HepG2 (cell line): ENCODE measurements around the gene LRP1-AS. TPM values are rescaled to one million over a fixed set of nuclear protein-coding genes. Genes with fewer than 3 reads are reported as not detected.

Experiments
- ATAC-seq: fragments of 200-7000 bp; cut with Tn5 transposase; 3 replicates; pipeline ENCODE4 v1.9.1; 2020; ENCODE audit warnings: mild to moderate bottlenecking, moderate library complexity
- BruUV-seq: library from RNA; stranded (reverse); fragments of 400-500 nt; replicated peaks from 2 replicates; lab custom pipeline; 2021; lab: Mats Ljungman, UMichigan
- CTCF ChIA-PET: fragments of 300-600 bp; formaldehyde crosslinking; extraction: SDS; loops from one replicate; lab custom pipeline; 2021; ENCODE audit warnings: low total read pairs, inconsistent platforms, low intra/inter-chr PET ratio; lab: Yijun Ruan, JAX
- POLR2A ChIA-PET: fragments of 350-600 bp; sonication (Branson Sonifier 250); formaldehyde crosslinking; loops from one replicate; lab custom pipeline; 2020; ENCODE audit warnings: antibody characterized with exemption, inconsistent platforms; lab: Yijun Ruan, JAX
- DNase-seq: peaks from one replicate; pipeline ENCODE4 v3.0.0-alpha.2; 2015; ENCODE audit warnings: low spot score
- FAIRE-seq: peaks from 3 replicates; lab custom pipeline; 2011; peaks lifted over from hg19 to GRCh38; lab: Jason Lieb, UNC
- H2AFZ ChIP-seq: one replicate; pipeline ENCODE4 v1.6.1; 2011; ENCODE audit warnings: low read length, inconsistent platforms
- H3K27ac ChIP-seq: fragments of 300-600 bp; 3 replicates; pipeline ENCODE4 v1.8.0; 2011; ENCODE audit warnings: mixed run types, mild to moderate bottlenecking, mixed read lengths, low read length, inconsistent platforms; ENCODE audit not compliant: insufficient read depth; ENCODE audit errors: extremely low read length
- H3K27me3 ChIP-seq, 2 experiments: fragments of 200-600 bp in 1 of 2; 2 replicates in 1 of 2; 3 replicates in 1 of 2; pipeline versions ENCODE4 v1.6.0 to v1.8.0; 2011; ENCODE audit warnings: low read length in 2 of 2, mild to moderate bottlenecking in 2 of 2, moderate library complexity in 2 of 2, inconsistent platforms in 1 of 2; ENCODE audit not compliant: insufficient read depth in 2 of 2, control insufficient read depth in 1 of 2
- H3K36me3 ChIP-seq, 2 experiments: fragments of 200-600 bp in 1 of 2; replicated peaks in 1 of 2; 2 replicates in 1 of 2; 3 replicates in 1 of 2; pipeline versions ENCODE4 v1.5.1 to v1.8.0; 2011; ENCODE audit warnings: low read length in 2 of 2, inconsistent platforms in 1 of 2; ENCODE audit not compliant: insufficient read depth in 2 of 2, control insufficient read depth in 1 of 2
- H3K4me1 ChIP-seq: 2 replicates; pipeline ENCODE4 v1.5.1; 2012; ENCODE audit warnings: low read length, inconsistent platforms; ENCODE audit not compliant: insufficient read depth
- H3K4me2 ChIP-seq: 2 replicates; pipeline ENCODE4 v1.6.0; 2011; ENCODE audit warnings: low read depth, low read length, inconsistent platforms
- H3K4me3 ChIP-seq, 3 experiments: fragments of 200-600 bp in 1 of 3; sonication (generic), shearing (Covaris generic) in 1 of 3; replicated peaks in 1 of 3; 2 replicates each; pipeline ENCODE4 v1.5.1; 2011 to 2016; ENCODE audit warnings: low read length in 3 of 3, inconsistent platforms in 2 of 3, low read depth in 2 of 3, mild to moderate bottlenecking in 2 of 3, control low read depth in 1 of 3, mixed read lengths in 1 of 3; ENCODE audit not compliant: insufficient read depth in 1 of 3
- H3K79me2 ChIP-seq: one replicate; pipeline ENCODE4 v1.6.1; 2011; ENCODE audit warnings: low read length, inconsistent platforms; ENCODE audit not compliant: insufficient read depth
- H3K9ac ChIP-seq: 2 replicates; pipeline ENCODE4 v1.6.0; 2011; ENCODE audit warnings: mild to moderate bottlenecking, low read depth, low read length, inconsistent platforms; ENCODE audit not compliant: insufficient read depth
- H3K9me3 ChIP-seq: 2 replicates; pipeline ENCODE4 v1.5.1; 2012; ENCODE audit warnings: mild to moderate bottlenecking, low read length
- H4K20me1 ChIP-seq: 2 replicates; pipeline ENCODE4 v1.6.0; 2011; ENCODE audit warnings: inconsistent platforms, mild to moderate bottlenecking, low read length, moderate library complexity; ENCODE audit not compliant: insufficient read depth
- AGO2 ChIP-seq: fragments of 200-400 bp; formaldehyde crosslinking; optimal IDR thresholded peaks from 2 replicates; pipeline ENCODE3; 2017; ENCODE audit warnings: mild to moderate bottlenecking, low read depth, low read length, moderate library complexity
- ARID2 ChIP-seq: sonication (generic); formaldehyde crosslinking; IDR thresholded peaks from 2 replicates; pipeline ENCODE4 v1.8.1; 2022; ENCODE audit warnings: mild to moderate bottlenecking, missing genetic modification reagents, borderline replicate concordance
- ASH2L ChIP-seq: fragments of 300-600, 200-600 bp; sonication (generic); IDR thresholded peaks from 2 replicates; pipeline ENCODE4 v1.7.0; 2017; ENCODE audit warnings: low read depth, mild to moderate bottlenecking, moderate library complexity, mixed read lengths, low read length; ENCODE audit not compliant: insufficient read length
- PCBP2 ChIP-seq: fragments of 200-400 bp; formaldehyde crosslinking; optimal IDR thresholded peaks from 2 replicates; pipeline ENCODE3; 2018; ENCODE audit warnings: low read length, low read depth; ENCODE audit not compliant: poor library complexity, severe bottlenecking
- PHB2 ChIP-seq: fragments of 450-650 bp; IDR thresholded peaks from 2 replicates; pipeline ENCODE4 v1.6.1; 2018; ENCODE audit not compliant: partially characterized antibody
- RARA ChIP-seq: IDR thresholded peaks from 2 replicates; pipeline ENCODE4 v1.6.1; 2016; ENCODE audit warnings: missing genetic modification reagents, missing compliant biosample characterization
- SMAD3 ChIP-seq: sonication (generic); formaldehyde crosslinking; IDR thresholded peaks from 2 replicates; pipeline ENCODE4 v1.4.0; 2020; ENCODE audit warnings: missing genetic modification reagents
- ZNF577 ChIP-seq: sonication (generic); formaldehyde crosslinking; IDR thresholded peaks from 2 replicates; pipeline ENCODE4 v1.4.0; 2020; ENCODE audit warnings: mild to moderate bottlenecking, low read depth, missing genetic modification reagents, borderline replicate concordance
- ZSCAN25 ChIP-seq: sonication (generic); formaldehyde crosslinking; IDR thresholded peaks from 2 replicates; pipeline ENCODE4 v1.8.0; 2022; ENCODE audit warnings: mild to moderate bottlenecking, missing genetic modification reagents
- WGBS: methylation state at CpG from one replicate; pipeline ENCODE4 v1.1.6; 2017; ENCODE audit warnings: low lambda C conversion rate; 5-methylcytosine and 5-hydroxymethylcytosine counted together
- in situ Hi-C: cut with HindIII; loops from 2 replicates; pipeline ENCODE4 v1.10.0; 2017; ENCODE audit warnings: low pct_unique_long_range_greater_than_20kb; ENCODE audit not compliant: extremely low pct_ligation_motif_present
- intact Hi-C: fragments of 100-400 bp; cut with micrococcal nuclease; formaldehyde crosslinking; loops from one replicate; pipeline ENCODE4 v1.10.0; 2022; ENCODE audit not compliant: unreplicated experiment
- polyA plus RNA-seq, 8 experiments: library from polyadenylated mRNA; depleted of rRNA in 3 of 8; stranded (reverse) in 7 of 8; unstranded in 1 of 8; fragments of >200 nt; fragmentation: Illumina TruSeq in 4 of 8; extraction: Trizol in 4 of 8; gene quantifications; 2 replicates each; pipeline versions ENCODE4 v1.2.1 to v1.2.3, GENCODE V29; 2011 to 2016; ENCODE audit warnings: low read depth in 4 of 8, missing spikeins in 1 of 8, mixed read lengths in 1 of 8; ENCODE audit not compliant: insufficient read depth in 1 of 8
- total RNA-seq, 5 experiments: library from RNA; depleted of rRNA; stranded (reverse); fragments of >200 nt; fragmentation: Illumina TruSeq; extraction: Trizol; gene quantifications; 2 replicates each; pipeline ENCODE4 v1.2.3, GENCODE V29; 2016; ENCODE audit warnings: low read depth in 1 of 5
- TF ChIP-seq, protein P1 (sequence below): sonication (generic); formaldehyde crosslinking; IDR thresholded peaks from 2 replicates; pipeline ENCODE4 v1.4.0; 2020; ENCODE audit warnings: missing genetic modification reagents, borderline replicate concordance
- TF ChIP-seq, protein P2 (sequence below): IDR thresholded peaks from 2 replicates; pipeline ENCODE4 v1.6.1; 2016; ENCODE audit warnings: missing genetic modification reagents, missing compliant biosample characterization
- TF ChIP-seq, protein P3 (sequence below): sonication (generic); formaldehyde crosslinking; IDR thresholded peaks from 2 replicates; pipeline ENCODE4 v1.8.1; 2023; ENCODE audit warnings: missing genetic modification reagents, mild to moderate bottlenecking, borderline replicate concordance
- TF ChIP-seq, protein P4 (sequence below): sonication (generic); formaldehyde crosslinking; IDR thresholded peaks from 2 replicates; pipeline ENCODE4 v1.4.0; 2020; ENCODE audit warnings: mild to moderate bottlenecking, missing genetic modification reagents

Gene LRP1-AS
- total and polyA plus RNA-seq, 2 of the 13 experiments (the other 11 are each of a cell fraction or from before 2014, with no cell fraction given) = 0.20 TPM; not detected in 1

DNA sequence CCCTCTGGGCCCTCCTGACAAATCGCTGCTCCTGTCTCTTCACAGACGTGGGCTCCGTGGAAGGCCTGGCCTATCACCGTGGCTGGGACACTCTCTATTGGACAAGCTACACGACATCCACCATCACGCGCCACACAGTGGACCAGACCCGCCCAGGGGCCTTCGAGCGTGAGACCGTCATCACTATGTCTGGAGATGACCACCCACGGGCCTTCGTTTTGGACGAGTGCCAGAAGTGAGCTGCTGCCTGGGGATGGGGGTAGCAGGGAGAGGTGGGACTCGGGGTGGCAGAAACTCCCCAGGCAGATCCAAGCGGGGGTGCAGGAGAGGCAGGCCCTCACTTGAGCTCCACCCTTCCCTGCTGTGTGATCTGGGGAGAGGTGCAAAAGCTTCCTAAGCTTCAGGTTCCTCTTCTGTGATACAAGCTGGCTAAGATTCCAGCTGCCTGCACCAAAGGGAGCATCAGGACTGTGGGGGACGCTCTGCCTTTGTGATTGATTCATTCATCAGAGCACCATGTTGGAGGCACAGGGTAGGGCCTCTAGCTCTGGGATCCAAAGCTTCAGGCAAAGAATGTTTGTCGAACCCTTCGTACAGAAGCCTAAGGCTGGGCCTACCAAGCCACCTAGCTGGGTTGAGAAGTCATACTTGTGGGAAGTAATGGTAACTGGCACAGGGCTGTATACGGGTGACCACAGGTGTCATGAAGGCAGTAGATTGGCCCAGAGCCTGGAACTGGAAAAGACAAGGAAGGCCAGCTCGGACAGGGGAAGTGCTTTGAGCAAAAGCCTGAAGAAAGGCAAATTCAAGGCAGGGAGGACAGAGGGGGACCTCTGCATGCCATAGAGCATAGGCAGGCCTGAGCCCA is 40.0 kb upstream of the LRP1-AS start:
- no TSS peak for BruUV-seq

DNA sequence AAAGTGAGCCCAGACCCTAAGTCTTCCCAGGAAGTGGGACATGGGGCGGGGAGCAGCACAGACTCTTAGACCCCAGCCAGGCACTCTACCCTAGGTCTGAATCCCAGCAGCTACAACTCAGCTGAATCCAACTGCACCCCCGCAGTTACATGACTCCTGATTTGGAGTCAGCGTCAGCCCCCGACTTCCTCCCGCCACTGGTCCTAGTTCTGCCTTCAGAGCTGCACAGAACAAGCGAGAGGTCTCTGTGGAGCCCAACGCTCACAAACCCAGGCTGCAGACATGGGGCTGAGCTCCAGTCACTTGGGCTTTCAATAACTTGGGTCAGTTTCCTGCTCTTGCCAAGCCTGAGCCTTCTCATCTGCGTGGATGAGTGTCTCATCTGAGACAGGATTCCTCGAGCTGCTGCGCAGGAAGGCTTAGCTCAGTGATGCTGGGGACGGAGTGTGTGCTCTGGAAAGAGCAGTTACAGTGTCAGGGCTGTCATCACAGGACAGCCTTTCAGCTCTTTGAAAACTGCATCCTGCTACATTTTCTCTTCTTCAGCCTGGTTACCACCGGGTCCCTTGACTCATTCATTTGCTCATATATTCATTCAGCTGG is 38.6 kb upstream of the LRP1-AS start:
- Histone ChIP-seq H3K9ac (no peak overlapping the region), H3K4me2 (no peak overlapping the region), H3K36me3 (peaks cover 61 to 90% of the 10 kb centered on the region in 2 experiments), H3K4me1 (no peaks in the 10 kb centered on the region), H3K4me3 (no peak overlapping the region), H3K27ac (no peak overlapping the region), H3K9me3 (no peaks in the 10 kb centered on the region), H2AFZ (no peak overlapping the region), H4K20me1 (no peaks in the 10 kb centered on the region), H3K79me2 (no peaks in the 10 kb centered on the region), H3K27me3 (no peaks in the 10 kb centered on the region; a peak in 1 of 5 replicates)
- no peak for FAIRE-seq
- CTCF ChIA-PET = no interaction called here
- DNase-seq = no peak
- no peak for ATAC-seq
- no TSS peak for BruUV-seq
- in situ Hi-C loops = no loop called here
- POLR2A ChIA-PET = no interaction called here
- intact Hi-C loops = no loop called here
- TF ChIP-seq ZSCAN25 (CRISPR knock-in tag) (no peak), PCBP2 (no peak), RARA (CRISPR knock-in tag) (no peak), SMAD3 (no peak), ASH2L (no peak), PHB2 (no peak), ZNF577 (CRISPR knock-in tag) (no peak), ARID2 (CRISPR knock-in tag) (no peak)
- TF ChIP-seq, protein P1, sequence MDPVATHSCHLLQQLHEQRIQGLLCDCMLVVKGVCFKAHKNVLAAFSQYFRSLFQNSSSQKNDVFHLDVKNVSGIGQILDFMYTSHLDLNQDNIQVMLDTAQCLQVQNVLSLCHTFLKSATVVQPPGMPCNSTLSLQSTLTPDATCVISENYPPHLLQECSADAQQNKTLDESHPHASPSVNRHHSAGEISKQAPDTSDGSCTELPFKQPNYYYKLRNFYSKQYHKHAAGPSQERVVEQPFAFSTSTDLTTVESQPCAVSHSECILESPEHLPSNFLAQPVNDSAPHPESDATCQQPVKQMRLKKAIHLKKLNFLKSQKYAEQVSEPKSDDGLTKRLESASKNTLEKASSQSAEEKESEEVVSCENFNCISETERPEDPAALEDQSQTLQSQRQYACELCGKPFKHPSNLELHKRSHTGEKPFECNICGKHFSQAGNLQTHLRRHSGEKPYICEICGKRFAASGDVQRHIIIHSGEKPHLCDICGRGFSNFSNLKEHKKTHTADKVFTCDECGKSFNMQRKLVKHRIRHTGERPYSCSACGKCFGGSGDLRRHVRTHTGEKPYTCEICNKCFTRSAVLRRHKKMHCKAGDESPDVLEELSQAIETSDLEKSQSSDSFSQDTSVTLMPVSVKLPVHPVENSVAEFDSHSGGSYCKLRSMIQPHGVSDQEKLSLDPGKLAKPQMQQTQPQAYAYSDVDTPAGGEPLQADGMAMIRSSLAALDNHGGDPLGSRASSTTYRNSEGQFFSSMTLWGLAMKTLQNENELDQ = no peak
- TF ChIP-seq, protein P2, sequence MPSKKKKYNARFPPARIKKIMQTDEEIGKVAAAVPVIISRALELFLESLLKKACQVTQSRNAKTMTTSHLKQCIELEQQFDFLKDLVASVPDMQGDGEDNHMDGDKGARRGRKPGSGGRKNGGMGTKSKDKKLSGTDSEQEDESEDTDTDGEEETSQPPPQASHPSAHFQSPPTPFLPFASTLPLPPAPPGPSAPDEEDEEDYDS = no peak
- TF ChIP-seq, protein P3, sequence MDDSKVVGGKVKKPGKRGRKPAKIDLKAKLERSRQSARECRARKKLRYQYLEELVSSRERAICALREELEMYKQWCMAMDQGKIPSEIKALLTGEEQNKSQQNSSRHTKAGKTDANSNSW (CRISPR knock-in tag) = no peak
- WGBS = 97% methylated on average over 11 of the region's 12 CpGs

More for the DNA sequence above, 40.0 kb upstream of the LRP1-AS start:
- FAIRE-seq (no peak), DNase-seq (no peak), ATAC-seq (no peak)
- ChIA-PET POLR2A (interaction anchor here (0.8 to 2.9 kb wide), 2 partner anchors 42 to 60 kb away, joined by 3 to 8 read pairs; partner anchors contain the start of gene SHMT2), CTCF (no interaction called here)
- Histone ChIP-seq H4K20me1 (no peaks in the 10 kb centered on the region), H3K4me1 (no peaks in the 10 kb centered on the region), H3K4me3 (no peak overlapping the region), H3K9ac (no peak overlapping the region), H3K79me2 (no peaks in the 10 kb centered on the region), H3K27ac (no peak overlapping the region), H3K4me2 (no peak overlapping the region), H3K27me3 (no peaks in the 10 kb centered on the region; a peak in 1 of 5 replicates), H3K36me3 (peaks cover 69 to 92% of the 10 kb centered on the region in 2 experiments), H2AFZ (no peak overlapping the region), H3K9me3 (no peaks in the 10 kb centered on the region)
- TF ChIP-seq, protein P4, sequence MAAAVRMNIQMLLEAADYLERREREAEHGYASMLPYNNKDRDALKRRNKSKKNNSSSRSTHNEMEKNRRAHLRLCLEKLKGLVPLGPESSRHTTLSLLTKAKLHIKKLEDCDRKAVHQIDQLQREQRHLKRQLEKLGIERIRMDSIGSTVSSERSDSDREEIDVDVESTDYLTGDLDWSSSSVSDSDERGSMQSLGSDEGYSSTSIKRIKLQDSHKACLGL (CRISPR knock-in tag) = no peak
- peak; percentile 43 for TF ChIP-seq AGO2
- intact Hi-C loops (no loop called here), in situ Hi-C loops (no loop called here)
- WGBS = over 99% methylated on average over 8 of the region's 21 CpGs
